ENCODE measurements around the gene S1PR5.

- TF ChIP-seq SIN3A (IDR thresholded peaks at IDR 0.05; ENCODE audit: borderline replicate concordance, insufficient read depth, low read length) (no peak), REST (IDR thresholded peaks at IDR 0.05; ENCODE audit: insufficient read depth in 1 of 2, low read depth in 2 of 2, low read length in 2 of 2) (no peak)
Observed at GRCh38 chr19:10478476-10478875, 38.8 kb downstream of the S1PR5 start.
